ENCODE data around the gene CFAP68. TPM values are rescaled to one million over a fixed set of nuclear protein-coding genes. Genes with fewer than 3 reads are reported as not detected.
"Not testable (repeated sequence)": the region's sequence is repeated elsewhere in the genome, so short reads cannot be mapped to it uniquely, and the experiment has no call there.

The CFAP68 gene
- total RNA-seq, 4 donors from 2014 or later, result 26.2 to 45.2 (median 29.1) TPM

DNA sequence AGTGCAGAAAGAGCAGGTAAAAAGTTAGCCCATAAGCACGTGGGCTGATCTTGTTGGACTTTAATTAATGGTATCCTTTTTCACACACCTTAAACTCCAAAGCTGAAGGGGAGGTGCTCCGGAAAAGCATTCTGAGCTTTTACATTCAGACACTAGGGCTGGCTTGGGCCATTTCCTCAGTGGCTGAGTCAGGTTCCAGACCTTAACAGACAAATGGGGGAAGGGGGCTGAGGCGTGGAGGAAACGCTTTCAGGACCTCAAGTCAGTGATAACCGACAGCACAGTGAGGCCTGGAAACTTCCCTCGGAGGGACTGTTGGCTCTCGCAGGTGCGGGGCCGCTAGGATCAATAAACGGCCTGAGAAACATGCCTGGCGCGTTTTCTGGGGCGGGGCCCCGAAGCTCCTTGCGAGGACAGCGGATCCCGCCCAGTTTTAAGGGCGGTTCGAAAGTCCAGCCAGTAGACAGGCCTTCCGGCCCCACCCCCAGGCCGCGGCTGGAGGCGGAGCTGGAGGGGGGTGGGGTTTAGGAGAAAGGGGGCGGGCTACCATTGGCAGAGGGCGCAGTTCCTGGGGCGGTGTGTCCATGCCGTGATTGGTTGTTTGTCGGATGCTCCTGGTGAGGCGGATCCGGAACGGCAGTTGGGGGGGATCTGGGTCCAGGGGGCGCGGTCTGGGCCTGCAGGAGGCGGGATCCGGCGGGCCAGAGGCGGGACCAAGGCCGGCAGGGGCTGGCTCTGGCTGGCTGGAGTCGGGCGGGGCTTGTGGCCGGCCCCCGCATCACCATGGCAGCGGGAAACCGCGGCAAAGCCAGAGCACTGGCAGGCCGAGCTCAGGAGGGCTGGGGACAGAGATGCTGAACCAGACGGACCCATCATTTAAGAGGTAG, 47.4 kb downstream of the CFAP68 start:
- TF ChIP-seq POLR2A (IDR thresholded peaks at IDR 0.05), result peak in 1 of 2 donors; percentile 25
- TF ChIP-seq, protein P1, sequence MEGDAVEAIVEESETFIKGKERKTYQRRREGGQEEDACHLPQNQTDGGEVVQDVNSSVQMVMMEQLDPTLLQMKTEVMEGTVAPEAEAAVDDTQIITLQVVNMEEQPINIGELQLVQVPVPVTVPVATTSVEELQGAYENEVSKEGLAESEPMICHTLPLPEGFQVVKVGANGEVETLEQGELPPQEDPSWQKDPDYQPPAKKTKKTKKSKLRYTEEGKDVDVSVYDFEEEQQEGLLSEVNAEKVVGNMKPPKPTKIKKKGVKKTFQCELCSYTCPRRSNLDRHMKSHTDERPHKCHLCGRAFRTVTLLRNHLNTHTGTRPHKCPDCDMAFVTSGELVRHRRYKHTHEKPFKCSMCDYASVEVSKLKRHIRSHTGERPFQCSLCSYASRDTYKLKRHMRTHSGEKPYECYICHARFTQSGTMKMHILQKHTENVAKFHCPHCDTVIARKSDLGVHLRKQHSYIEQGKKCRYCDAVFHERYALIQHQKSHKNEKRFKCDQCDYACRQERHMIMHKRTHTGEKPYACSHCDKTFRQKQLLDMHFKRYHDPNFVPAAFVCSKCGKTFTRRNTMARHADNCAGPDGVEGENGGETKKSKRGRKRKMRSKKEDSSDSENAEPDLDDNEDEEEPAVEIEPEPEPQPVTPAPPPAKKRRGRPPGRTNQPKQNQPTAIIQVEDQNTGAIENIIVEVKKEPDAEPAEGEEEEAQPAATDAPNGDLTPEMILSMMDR (IDR thresholded peaks at IDR 0.05), result no peak
- peak; percentile 95 to 99 for DNase-seq (ENCODE audit: low spot score in 2 of 2)
- no peak overlapping the region for H3K4me3 ChIP-seq (ENCODE audit: low read depth, poor library complexity, severe bottlenecking)
- WGBS, 2 donors, result 1% methylated on average over 30 to 34 of the region's 47 CpGs
- intact Hi-C loops (cut with DNase I; ENCODE audit: low total_unique reads), result no loop called here

DNA sequence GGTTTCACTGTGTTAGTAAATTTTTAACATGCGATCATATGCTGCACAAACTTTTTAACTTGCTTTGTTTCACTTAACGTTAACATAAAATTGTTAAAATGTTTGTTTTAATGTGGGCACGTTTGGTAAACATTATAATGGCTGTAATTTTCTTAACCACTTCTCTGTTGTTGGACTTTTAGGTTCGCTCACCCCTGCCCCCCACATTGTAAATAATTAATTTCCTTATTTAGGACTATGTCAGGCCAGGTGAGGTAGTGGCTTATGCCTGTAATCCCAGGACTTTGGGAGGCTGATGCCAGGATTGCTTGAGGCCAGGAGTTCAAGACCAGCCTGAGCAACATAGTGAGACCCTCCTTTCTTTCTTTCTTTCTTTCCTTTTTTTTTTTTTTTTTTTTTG, 51.1 kb downstream of the CFAP68 start:
- intact Hi-C loops (cut with DNase I; ENCODE audit: low total_unique reads), result loop anchor here (5.0 kb wide), 1 partner anchor 52 kb away; no protein-coding TSS in a partner anchor
- no peak for TF ChIP-seq POLR2A (IDR thresholded peaks at IDR 0.05)
- TF ChIP-seq, protein P1 (IDR thresholded peaks at IDR 0.05), result no peak
- no peak for DNase-seq (ENCODE audit: low spot score in 2 of 2)
- H3K4me3 ChIP-seq (ENCODE audit: low read depth, poor library complexity, severe bottlenecking), result no peak overlapping the region
- 64% methylated on average over 4 of the region's 4 CpGs for WGBS, 2 donors

DNA sequence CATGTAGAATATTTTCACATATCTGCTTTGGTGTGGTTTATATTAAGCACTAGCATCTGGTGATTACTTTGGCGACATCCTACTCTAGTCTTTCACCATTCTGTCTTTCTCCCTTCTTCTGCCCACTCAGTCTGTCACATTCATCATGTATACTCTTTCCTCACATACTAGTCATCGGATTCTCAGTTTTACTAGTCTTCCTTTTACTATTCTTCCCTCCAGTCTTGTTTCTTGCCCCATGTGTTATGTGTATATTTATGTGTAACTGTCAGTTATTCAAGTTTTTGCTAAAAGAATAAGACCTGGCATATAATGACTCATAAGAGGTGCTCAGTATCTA, 53.2 kb downstream of the CFAP68 start:
- H3K4me3 ChIP-seq (ENCODE audit: low read depth, poor library complexity, severe bottlenecking), result no peak overlapping the region
- TF ChIP-seq, protein P1 (IDR thresholded peaks at IDR 0.05), result no peak
- TF ChIP-seq POLR2A (IDR thresholded peaks at IDR 0.05), result no peak
- DNase-seq (ENCODE audit: low spot score in 2 of 2), result no peak
- WGBS, 2 donors, result 67 to 68% methylated on average over 2 of the region's 2 CpGs
- intact Hi-C loops (cut with DNase I; ENCODE audit: low total_unique reads), result loop anchor here (5.0 kb wide), 1 partner anchor 50 kb away; no protein-coding TSS in a partner anchor

DNA sequence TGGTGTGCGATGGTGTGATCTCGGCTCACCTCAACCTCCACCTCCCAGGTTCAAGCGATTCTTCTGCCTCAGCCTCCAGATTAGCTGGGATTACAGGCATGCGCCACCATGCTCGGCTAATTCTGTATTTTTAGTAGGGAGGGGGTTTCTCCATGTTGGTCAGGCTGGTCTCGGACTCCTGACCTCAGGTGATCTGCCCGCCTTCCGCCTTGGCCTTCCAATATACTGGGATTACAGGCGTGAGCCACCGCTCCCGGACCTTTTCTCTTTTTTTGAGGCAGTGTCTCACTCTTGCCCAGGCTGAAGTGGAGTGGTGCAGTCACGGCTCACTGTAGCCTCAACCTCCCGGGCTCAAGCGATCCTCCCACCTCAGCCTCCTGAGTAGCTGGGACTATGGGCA, 53.8 kb downstream of the CFAP68 start:
- intact Hi-C loops (cut with DNase I; ENCODE audit: low total_unique reads), result loop anchor here (5.0 kb wide), 1 partner anchor 49 kb away; no protein-coding TSS in a partner anchor

DNA sequence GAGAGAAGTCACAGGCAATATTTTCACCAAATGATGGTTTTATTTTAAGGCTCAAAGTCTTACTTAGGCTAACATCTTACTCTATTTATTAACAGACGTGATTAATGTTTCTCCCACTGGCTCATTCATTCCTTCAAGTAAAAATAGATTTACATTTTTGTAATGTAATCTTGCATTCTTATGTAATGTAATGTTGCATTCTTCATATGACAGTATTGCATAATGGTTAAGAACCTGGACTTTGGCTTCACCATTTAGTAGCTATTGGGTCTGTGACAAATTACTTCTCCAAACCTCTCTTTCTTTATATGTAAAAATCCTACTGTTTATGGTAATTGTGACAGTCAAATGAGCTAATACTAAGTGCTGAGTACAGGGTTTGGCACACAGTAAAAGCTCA, 54.5 kb downstream of the CFAP68 start:
- no peak for DNase-seq (ENCODE audit: low spot score in 2 of 2)
- intact Hi-C loops (cut with DNase I; ENCODE audit: low total_unique reads), result loop anchor here (5.0 kb wide), 1 partner anchor 48 kb away; no protein-coding TSS in a partner anchor
- WGBS, 2 donors, result 89% methylated on average over 1 of the region's 1 CpG
- H3K4me3 ChIP-seq (ENCODE audit: low read depth, poor library complexity, severe bottlenecking), result no peak overlapping the region
- TF ChIP-seq POLR2A (IDR thresholded peaks at IDR 0.05), result no peak
- TF ChIP-seq, protein P1 (IDR thresholded peaks at IDR 0.05), result no peak

More for the DNA sequence above, 53.8 kb downstream of the CFAP68 start:
- H3K4me3 ChIP-seq (ENCODE audit: low read depth, poor library complexity, severe bottlenecking); DNase-seq (ENCODE audit: low spot score in 2 of 2): not testable (repeated sequence)
- 97 to 98% methylated on average over 14 of the region's 14 CpGs for WGBS, 2 donors

DNA sequence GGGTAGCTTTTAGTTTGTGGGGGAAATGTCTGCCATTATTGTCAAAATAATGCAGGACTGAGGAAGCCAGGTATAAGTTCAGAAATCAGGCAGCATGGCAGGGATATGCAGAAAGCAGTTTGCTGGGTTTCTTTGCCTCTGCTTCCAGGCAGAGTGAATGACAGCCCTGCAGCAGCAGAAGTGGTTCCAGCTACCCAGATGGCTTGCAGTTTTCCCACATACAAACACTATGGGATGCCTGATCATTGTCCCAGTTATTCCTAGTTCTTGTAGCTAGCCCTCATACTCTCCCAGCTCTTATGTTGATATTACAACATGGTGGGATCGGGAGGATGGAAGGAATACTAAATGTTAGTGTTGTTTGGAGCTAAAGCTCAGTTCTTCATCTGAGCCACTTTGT, 55.0 kb downstream of the CFAP68 start:
- TF ChIP-seq, protein P1 (IDR thresholded peaks at IDR 0.05), result no peak
- TF ChIP-seq POLR2A (IDR thresholded peaks at IDR 0.05), result no peak
- H3K4me3 ChIP-seq (ENCODE audit: low read depth, poor library complexity, severe bottlenecking), result no peak overlapping the region
- WGBS, 2 donors, result 86 to 87% methylated on average over 1 of the region's 1 CpG
- intact Hi-C loops (cut with DNase I; ENCODE audit: low total_unique reads), result loop anchor here (5.0 kb wide), 1 partner anchor 48 kb away; no protein-coding TSS in a partner anchor
- no peak for DNase-seq (ENCODE audit: low spot score in 2 of 2)
